Effector CD4-positive, alpha-beta T cell (primary cell): ENCODE data around the gene KCNAB2.

Experiments used
- DNase-seq: peaks from one replicate; pipeline ENCODE4 v3.0.0-alpha.2; 2020

KCNAB2 gene

GRCh38 chr1:6083801-6084446 lies 38.2 kb downstream of the KCNAB2 start:
- DNase-seq, result no peak

GRCh38 chr1:6084781-6085495 lies 39.2 kb downstream of the KCNAB2 start:
- no peak for DNase-seq

- no peak for DNase-seq
Measured at GRCh38 chr1:6085666-6086065, 40.0 kb downstream of the KCNAB2 start.

GRCh38 chr1:6086358-6086757 lies 40.7 kb downstream of the KCNAB2 start:
- DNase-seq, result no peak

GRCh38 chr1:6086762-6087376 lies 41.2 kb downstream of the KCNAB2 start:
- no peak for DNase-seq

- DNase-seq, result no peak
Measured at GRCh38 chr1:6087377-6087772, 41.7 kb downstream of the KCNAB2 start.

GRCh38 chr1:6087958-6088357 lies 42.3 kb downstream of the KCNAB2 start:
- no peak for DNase-seq

- DNase-seq, result no peak
Measured at GRCh38 chr1:6088956-6089355, 43.3 kb downstream of the KCNAB2 start.

- DNase-seq, result no peak
Measured at GRCh38 chr1:6090288-6090687, 44.6 kb downstream of the KCNAB2 start.

GRCh38 chr1:6090996-6091822 lies 45.5 kb downstream of the KCNAB2 start:
- DNase-seq, result no peak

GRCh38 chr1:6091823-6092109 lies 46.1 kb downstream of the KCNAB2 start:
- no peak for DNase-seq

- no peak for DNase-seq
Measured at GRCh38 chr1:6092211-6092610, 46.5 kb downstream of the KCNAB2 start.

- no peak for DNase-seq
Measured at GRCh38 chr1:6093071-6093470, 47.4 kb downstream of the KCNAB2 start.

- no peak for DNase-seq
Measured at GRCh38 chr1:6093611-6094010, 47.9 kb downstream of the KCNAB2 start.

GRCh38 chr1:6094246-6094645 lies 48.6 kb downstream of the KCNAB2 start:
- no peak for DNase-seq

- no peak for DNase-seq
Measured at GRCh38 chr1:6094801-6095505, 49.3 kb downstream of the KCNAB2 start.

GRCh38 chr1:6095511-6096242 lies 50.0 kb downstream of the KCNAB2 start:
- DNase-seq, result no peak

- DNase-seq, result no peak
Measured at GRCh38 chr1:6096243-6097116, 50.8 kb downstream of the KCNAB2 start.

GRCh38 chr1:6097117-6097595 lies 51.5 kb downstream of the KCNAB2 start:
- no peak for DNase-seq

- DNase-seq, result no peak
Measured at GRCh38 chr1:6097824-6098223, 52.1 kb downstream of the KCNAB2 start.
